ENCODE data around the gene TNS1. TPM values are rescaled to one million over a fixed set of nuclear protein-coding genes. Genes with fewer than 3 reads are reported as not detected.

The TNS1 gene
- total RNA-seq, 1 experiment from 2014 or later, result 1.5 TPM

DNA sequence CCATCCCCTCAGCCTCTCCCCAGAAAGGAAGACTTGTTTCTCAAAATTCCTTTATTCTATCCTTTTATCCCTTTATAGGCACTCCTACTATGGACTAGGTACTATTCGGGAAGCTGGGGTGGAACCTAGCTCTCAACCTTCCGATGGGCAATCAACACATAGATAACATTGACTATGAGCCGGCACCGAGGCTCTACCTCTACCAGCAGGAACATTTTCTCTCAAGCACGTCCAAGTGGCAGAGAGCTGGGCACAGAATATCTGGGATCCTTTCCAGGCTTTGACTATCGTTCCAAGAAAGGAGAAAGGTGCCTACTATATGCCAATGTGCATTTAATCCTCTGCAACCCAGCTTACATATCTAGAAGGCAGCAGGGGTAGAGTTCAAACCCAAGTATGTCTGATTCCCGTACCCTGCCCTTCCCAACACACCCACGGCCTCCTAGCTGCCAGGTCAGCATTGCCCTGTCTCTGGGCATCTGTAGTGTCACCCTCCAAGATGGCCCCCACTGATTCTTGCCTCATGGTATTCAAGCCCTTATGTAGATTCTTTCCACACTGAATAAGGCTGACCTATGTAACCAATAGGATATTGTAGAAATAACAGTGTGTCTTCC is 28.3 kb downstream of the TNS1 start:
- no peak for DNase-seq
- H3K4me2 ChIP-seq (ENCODE audit: low read length), result no peak overlapping the region
- H4K20me1 ChIP-seq (ENCODE audit: low read length), result no peaks in the 10 kb centered on the region
- no peaks in the 10 kb centered on the region for H3K9me2 ChIP-seq (replicated peaks; ENCODE audit: low read length)
- H2AFZ ChIP-seq (ENCODE audit: low read length), result no peak overlapping the region
- CTCF ChIA-PET, result no interaction called here
- H3K4me3 ChIP-seq (ENCODE audit: low read length), result no peak overlapping the region
- H3K9me3 ChIP-seq (ENCODE audit: low read length), result no peaks in the 10 kb centered on the region
- no peaks in the 10 kb centered on the region for H3K4me1 ChIP-seq (ENCODE audit: insufficient read depth, low read length)
- POLR2A ChIA-PET (ENCODE audit: unreplicated experiment), result no interaction called here
- peaks cover 94% of the 10 kb centered on the region for H3K27me3 ChIP-seq (ENCODE audit: low read length)
- no peak for ATAC-seq
- no peaks in the 10 kb centered on the region for H3K36me3 ChIP-seq (ENCODE audit: low read depth, low read length)
- H3K79me2 ChIP-seq (ENCODE audit: low read length), result no peaks in the 10 kb centered on the region
- no peaks in the 10 kb centered on the region for H3F3A ChIP-seq (ENCODE audit: low read length, unreplicated experiment)
- H3K9ac ChIP-seq (ENCODE audit: low read length), result no peak overlapping the region
- no peak for TF ChIP-seq EZH2phosphoT487 (IDR thresholded peaks at IDR 0.05; ENCODE audit: borderline replicate concordance, low read length)
- no peak for TF ChIP-seq EZH2 (IDR thresholded peaks at IDR 0.05; ENCODE audit: low read length, unreplicated experiment)
- TF ChIP-seq, protein P1, sequence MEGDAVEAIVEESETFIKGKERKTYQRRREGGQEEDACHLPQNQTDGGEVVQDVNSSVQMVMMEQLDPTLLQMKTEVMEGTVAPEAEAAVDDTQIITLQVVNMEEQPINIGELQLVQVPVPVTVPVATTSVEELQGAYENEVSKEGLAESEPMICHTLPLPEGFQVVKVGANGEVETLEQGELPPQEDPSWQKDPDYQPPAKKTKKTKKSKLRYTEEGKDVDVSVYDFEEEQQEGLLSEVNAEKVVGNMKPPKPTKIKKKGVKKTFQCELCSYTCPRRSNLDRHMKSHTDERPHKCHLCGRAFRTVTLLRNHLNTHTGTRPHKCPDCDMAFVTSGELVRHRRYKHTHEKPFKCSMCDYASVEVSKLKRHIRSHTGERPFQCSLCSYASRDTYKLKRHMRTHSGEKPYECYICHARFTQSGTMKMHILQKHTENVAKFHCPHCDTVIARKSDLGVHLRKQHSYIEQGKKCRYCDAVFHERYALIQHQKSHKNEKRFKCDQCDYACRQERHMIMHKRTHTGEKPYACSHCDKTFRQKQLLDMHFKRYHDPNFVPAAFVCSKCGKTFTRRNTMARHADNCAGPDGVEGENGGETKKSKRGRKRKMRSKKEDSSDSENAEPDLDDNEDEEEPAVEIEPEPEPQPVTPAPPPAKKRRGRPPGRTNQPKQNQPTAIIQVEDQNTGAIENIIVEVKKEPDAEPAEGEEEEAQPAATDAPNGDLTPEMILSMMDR (conservative IDR thresholded peaks at IDR 0.05; ENCODE audit: low read depth, low read length), result no peak
- intact Hi-C loops (cut with micrococcal nuclease), result no loop called here
- no peak overlapping the region for H3K27ac ChIP-seq (ENCODE audit: low read length)
- BruUV-seq (replicated peaks), result no TSS peak

DNA sequence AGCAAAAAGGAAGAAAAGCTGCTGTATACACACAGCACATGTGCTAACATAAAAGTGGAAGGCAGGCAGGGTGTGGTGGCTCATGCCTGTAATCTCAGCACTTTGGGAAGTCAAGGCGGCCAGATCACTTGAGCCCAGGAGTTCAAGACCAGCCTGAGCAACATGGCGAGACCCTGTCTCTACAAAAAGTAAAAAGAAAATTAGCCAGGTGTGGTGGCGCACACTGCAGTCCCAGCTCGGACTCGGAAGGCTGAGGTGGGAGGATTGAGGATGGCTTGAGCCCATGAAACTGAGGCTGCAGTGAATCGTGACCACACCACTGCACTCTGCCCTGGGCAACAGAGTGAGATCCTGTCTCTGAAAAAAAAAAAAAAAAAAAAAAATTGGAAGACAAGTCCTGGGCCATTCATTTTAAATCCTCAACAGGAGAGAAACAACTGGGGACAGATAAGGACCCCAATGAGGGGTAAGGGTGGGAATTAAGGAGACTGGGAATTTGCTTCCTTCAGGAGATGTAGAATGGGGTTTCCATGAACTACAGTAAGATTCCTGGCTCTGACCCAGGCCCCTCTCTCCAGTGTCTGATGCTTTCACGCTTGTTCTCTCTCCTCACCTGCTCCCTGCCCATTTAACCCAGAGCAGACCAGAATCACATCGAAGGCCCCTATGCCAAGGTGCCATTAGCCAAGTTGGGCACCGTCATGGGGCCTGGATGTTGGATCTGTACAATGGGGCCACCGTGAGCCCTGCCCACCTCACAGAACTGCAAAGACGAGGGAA is 29.6 kb downstream of the TNS1 start:
- intact Hi-C loops (cut with micrococcal nuclease), result no loop called here
- H3K27me3 ChIP-seq (ENCODE audit: low read length), result peaks cover 94% of the 10 kb centered on the region
- no peak overlapping the region for H3K4me2 ChIP-seq (ENCODE audit: low read length)
- H3K79me2 ChIP-seq (ENCODE audit: low read length), result no peaks in the 10 kb centered on the region
- BruUV-seq (replicated peaks), result no TSS peak
- TF ChIP-seq EZH2 (IDR thresholded peaks at IDR 0.05; ENCODE audit: low read length, unreplicated experiment) (no peak), EZH2phosphoT487 (IDR thresholded peaks at IDR 0.05; ENCODE audit: borderline replicate concordance, low read length) (no peak)
- TF ChIP-seq, protein P1 (conservative IDR thresholded peaks at IDR 0.05; ENCODE audit: low read depth, low read length), result no peak
- ATAC-seq, result no peak
- ChIA-PET POLR2A (ENCODE audit: unreplicated experiment) (no interaction called here), CTCF (no interaction called here)
- no peak overlapping the region for H3K4me3 ChIP-seq (ENCODE audit: low read length)
- no peak overlapping the region for H3K27ac ChIP-seq (ENCODE audit: low read length)
- H3K9ac ChIP-seq (ENCODE audit: low read length), result no peak overlapping the region
- no peaks in the 10 kb centered on the region for H3K9me3 ChIP-seq (ENCODE audit: low read length)
- no peaks in the 10 kb centered on the region for H3F3A ChIP-seq (ENCODE audit: low read length, unreplicated experiment)
- H2AFZ ChIP-seq (ENCODE audit: low read length), result no peak overlapping the region
- no peaks in the 10 kb centered on the region for H3K36me3 ChIP-seq (ENCODE audit: low read depth, low read length)
- H4K20me1 ChIP-seq (ENCODE audit: low read length), result no peaks in the 10 kb centered on the region
- H3K9me2 ChIP-seq (replicated peaks; ENCODE audit: low read length), result no peaks in the 10 kb centered on the region
- no peak for DNase-seq
- no peaks in the 10 kb centered on the region for H3K4me1 ChIP-seq (ENCODE audit: insufficient read depth, low read length)

DNA sequence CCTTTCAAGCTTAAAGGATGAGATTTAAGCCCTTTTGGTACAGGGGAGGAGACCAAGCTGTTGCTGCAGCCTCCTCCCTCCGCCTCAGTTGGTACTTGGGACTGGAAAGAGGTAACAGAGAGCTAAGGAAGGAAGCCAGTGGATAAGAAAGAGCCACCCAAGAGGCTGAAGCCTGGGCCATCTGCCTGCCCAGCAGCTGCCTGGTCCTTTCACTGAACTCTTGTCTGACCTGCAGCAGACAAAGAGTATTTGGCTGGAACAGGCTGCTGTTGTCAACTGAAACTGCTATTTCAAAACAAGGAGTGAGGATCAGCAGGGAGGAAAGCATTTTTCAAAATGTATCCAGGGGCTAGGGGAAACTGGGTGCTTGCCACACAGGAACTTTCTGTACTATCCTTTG is 30.3 kb downstream of the TNS1 start:
- Histone ChIP-seq H3K4me1 (ENCODE audit: insufficient read depth, low read length) (no peaks in the 10 kb centered on the region), H4K20me1 (ENCODE audit: low read length) (no peaks in the 10 kb centered on the region), H3F3A (ENCODE audit: low read length, unreplicated experiment) (no peaks in the 10 kb centered on the region), H3K79me2 (ENCODE audit: low read length) (no peaks in the 10 kb centered on the region), H3K9ac (ENCODE audit: low read length) (no peak overlapping the region), H3K9me3 (ENCODE audit: low read length) (no peaks in the 10 kb centered on the region), H3K27ac (ENCODE audit: low read length) (no peak overlapping the region), H3K4me2 (ENCODE audit: low read length) (no peak overlapping the region), H2AFZ (ENCODE audit: low read length) (no peak overlapping the region), H3K27me3 (ENCODE audit: low read length) (peaks cover 94% of the 10 kb centered on the region), H3K9me2 (replicated peaks; ENCODE audit: low read length) (no peaks in the 10 kb centered on the region), H3K4me3 (ENCODE audit: low read length) (no peak overlapping the region), H3K36me3 (ENCODE audit: low read depth, low read length) (no peaks in the 10 kb centered on the region)
- DNase-seq, result no peak
- intact Hi-C loops (cut with micrococcal nuclease), result no loop called here
- no TSS peak for BruUV-seq (replicated peaks)
- ATAC-seq, result no peak
- CTCF ChIA-PET, result no interaction called here
- POLR2A ChIA-PET (ENCODE audit: unreplicated experiment), result no interaction called here
- TF ChIP-seq EZH2 (IDR thresholded peaks at IDR 0.05; ENCODE audit: low read length, unreplicated experiment) (no peak), EZH2phosphoT487 (IDR thresholded peaks at IDR 0.05; ENCODE audit: borderline replicate concordance, low read length) (no peak)
